ENCODE data around the gene PKHD1. TPM values are rescaled to one million over a fixed set of nuclear protein-coding genes. Genes with fewer than 3 reads are reported as not detected.

Gene PKHD1
- total RNA-seq, 2 donors from 2014 or later = 0.20 TPM

- DNase-seq = no peak
- Histone ChIP-seq H3K4me1 (ENCODE audit: control insufficient read depth, insufficient read depth, low read length) (no peaks in the 10 kb centered on the region), H3K27ac (ENCODE audit: low read depth, low read length) (no peak overlapping the region), H3K36me3 (ENCODE audit: control insufficient read depth, insufficient read depth, low read length) (no peaks in the 10 kb centered on the region), H3K9ac (ENCODE audit: extremely low read depth, low read length, poor library complexity, severe bottlenecking) (no peak overlapping the region), H3K27me3 (ENCODE audit: control insufficient read depth, insufficient read depth, low read length, poor library complexity, severe bottlenecking) (no peaks in the 10 kb centered on the region), H3K4me3 (ENCODE audit: low read length) (no peak overlapping the region), H3K9me3 (ENCODE audit: control insufficient read depth, low read length) (no peaks in the 10 kb centered on the region)
- Mint-ChIP-seq H3K4me1 (no peaks in the 10 kb centered on the region), H3K27me3 (ENCODE audit: insufficient read depth) (no peaks in the 10 kb centered on the region), H3K9me3 (no peaks in the 10 kb centered on the region), H3K27ac (no peak overlapping the region), H3K36me3 (ENCODE audit: low read depth) (no peaks in the 10 kb centered on the region), H3K4me3 (no peak overlapping the region)
- WGBS, 2 experiments (ENCODE audit: insufficient coverage in 1 of 2, insufficient read length in 1 of 2) = 92% methylated on average over 2 of the region's 2 CpGs; no CpG with 5 or more reads in 1 of the 2 experiments
- TF ChIP-seq CTCF (conservative IDR thresholded peaks at IDR 0.05) = no peak
These were observed 45.1 kb downstream of the PKHD1 start for GRCh38 chr6:52042141-52042885.

GRCh38 chr6:52041134-52041533 lies 46.3 kb downstream of the PKHD1 start:
- Mint-ChIP-seq H3K27ac (no peak overlapping the region), H3K9me3 (no peaks in the 10 kb centered on the region), H3K4me1 (no peaks in the 10 kb centered on the region), H3K27me3 (ENCODE audit: insufficient read depth) (no peaks in the 10 kb centered on the region), H3K36me3 (ENCODE audit: low read depth) (no peaks in the 10 kb centered on the region), H3K4me3 (no peak overlapping the region)
- Histone ChIP-seq H3K9ac (ENCODE audit: extremely low read depth, low read length, poor library complexity, severe bottlenecking) (no peak overlapping the region), H3K27ac (ENCODE audit: low read depth, low read length) (no peak overlapping the region), H3K4me1 (ENCODE audit: control insufficient read depth, insufficient read depth, low read length) (no peaks in the 10 kb centered on the region), H3K36me3 (ENCODE audit: control insufficient read depth, insufficient read depth, low read length) (no peaks in the 10 kb centered on the region), H3K9me3 (ENCODE audit: control insufficient read depth, low read length) (no peaks in the 10 kb centered on the region), H3K27me3 (ENCODE audit: control insufficient read depth, insufficient read depth, low read length, poor library complexity, severe bottlenecking) (no peaks in the 10 kb centered on the region), H3K4me3 (ENCODE audit: low read length) (no peak overlapping the region)
- DNase-seq = no peak
- no peak for TF ChIP-seq CTCF (conservative IDR thresholded peaks at IDR 0.05)

GRCh38 chr6:52027699-52028098 lies 59.7 kb downstream of the PKHD1 start:
- no peaks in the 10 kb centered on the region for H3K36me3 ChIP-seq (ENCODE audit: control insufficient read depth, insufficient read depth, low read length)
- Mint-ChIP-seq H3K4me1 (no peaks in the 10 kb centered on the region), H3K36me3 (ENCODE audit: low read depth) (no peaks in the 10 kb centered on the region), H3K27me3 (ENCODE audit: insufficient read depth) (no peaks in the 10 kb centered on the region), H3K27ac (no peak overlapping the region), H3K9me3 (peaks cover 2% of the 10 kb centered on the region), H3K4me3 (no peak overlapping the region)
- no peaks in the 10 kb centered on the region for H3K27me3 ChIP-seq (ENCODE audit: control insufficient read depth, insufficient read depth, low read length, poor library complexity, severe bottlenecking)
- no peak for DNase-seq
- no peak overlapping the region for H3K4me3 ChIP-seq (ENCODE audit: low read length)
- peaks cover 3% of the 10 kb centered on the region for H3K9me3 ChIP-seq (ENCODE audit: control insufficient read depth, low read length)
- no peak overlapping the region for H3K9ac ChIP-seq (ENCODE audit: extremely low read depth, low read length, poor library complexity, severe bottlenecking)
- no peak overlapping the region for H3K27ac ChIP-seq (ENCODE audit: low read depth, low read length)
- no peak for TF ChIP-seq CTCF (conservative IDR thresholded peaks at IDR 0.05)
- WGBS, 2 experiments (ENCODE audit: insufficient coverage in 1 of 2, insufficient read length in 1 of 2) = 91 to 100% methylated on average over 2 of the region's 2 CpGs
- no peaks in the 10 kb centered on the region for H3K4me1 ChIP-seq (ENCODE audit: control insufficient read depth, insufficient read depth, low read length)
